NCI-H2196 (cell line): ENCODE data around the gene GID8.
"Not testable (repeated sequence)": the region's sequence is repeated elsewhere in the genome, so short reads cannot be mapped to it uniquely, and the experiment has no call there.

ENCODE experiments used
- DNase-seq: peaks from one replicate; lab custom pipeline; 2025; ENCODE audit not compliant: unreplicated experiment; lab: John Stamatoyannopoulos, UW

Gene GID8

GRCh38 chr20:62921119-62921687, 16.7 kb upstream of the GID8 start:
- DNase-seq = peak; percentile 64

- no peak for DNase-seq
Measured at GRCh38 chr20:62922451-62922921, 15.5 kb upstream of the GID8 start.

DNA sequence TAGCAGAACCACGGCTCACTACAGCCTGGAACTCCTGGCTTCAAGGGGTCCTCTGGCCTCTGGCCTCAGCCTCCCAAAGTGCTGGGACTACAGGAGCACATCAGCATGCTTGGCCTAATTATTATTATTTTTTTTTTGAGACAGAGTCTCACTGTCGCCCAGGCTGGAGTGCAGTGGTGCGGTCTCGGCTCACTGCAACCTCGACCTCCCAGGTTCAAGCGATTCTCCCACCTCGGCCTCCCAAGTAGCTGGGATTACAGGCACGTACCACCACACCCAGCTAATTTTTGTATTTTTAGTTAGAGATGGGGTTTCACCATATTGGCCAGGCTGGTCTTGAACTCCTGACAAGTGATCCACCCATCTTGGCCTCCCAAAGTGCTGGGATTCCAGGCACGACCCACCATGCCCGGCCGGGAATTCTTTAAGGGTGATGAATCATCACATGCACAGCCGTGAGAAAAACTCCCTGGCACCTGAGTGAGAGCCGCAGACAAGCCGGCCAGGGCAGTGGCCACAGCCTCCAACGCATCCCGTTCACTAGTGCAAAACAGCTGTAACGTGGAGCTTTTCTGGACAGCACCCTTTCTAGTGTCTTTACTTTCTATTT, 14.8 kb upstream of the GID8 start:
- DNase-seq = not testable (repeated sequence)

DNA sequence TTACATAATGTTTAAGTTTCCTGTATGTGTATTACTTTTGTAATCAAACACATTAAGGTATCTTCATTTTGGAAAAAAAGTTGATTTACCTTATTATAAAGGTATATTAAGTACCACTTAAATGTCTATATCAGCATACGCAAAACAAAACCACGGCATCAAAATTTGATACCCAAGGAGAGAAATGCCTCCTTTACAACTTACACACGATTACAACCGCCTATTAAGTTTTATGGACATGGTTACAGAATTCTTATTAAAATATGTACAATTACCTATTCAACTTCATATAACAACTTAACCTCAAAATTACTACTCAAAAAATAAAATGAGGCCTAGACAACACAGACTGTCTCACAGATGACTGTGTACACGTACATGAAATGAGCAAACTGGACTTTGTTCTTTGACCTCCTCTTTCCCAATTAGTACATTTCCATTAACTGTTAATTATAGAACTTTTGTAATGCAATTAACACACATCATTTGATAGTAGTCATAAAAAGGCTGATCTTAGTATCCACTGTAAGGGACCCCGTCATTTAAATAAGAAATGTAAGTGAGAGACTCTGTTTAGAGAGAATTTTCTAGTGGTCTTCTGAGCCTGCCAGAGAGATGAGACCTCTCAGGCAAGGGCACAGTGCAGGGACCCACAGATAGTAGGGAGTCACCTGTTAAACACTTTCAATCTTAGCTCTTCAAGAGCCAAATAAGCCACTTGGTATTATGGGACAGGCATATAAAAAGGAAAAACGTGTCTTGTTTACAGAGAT, 14.1 kb upstream of the GID8 start:
- no peak for DNase-seq

GRCh38 chr20:62924442-62925075, 13.4 kb upstream of the GID8 start:
- DNase-seq = no peak

- DNase-seq = no peak
Measured at GRCh38 chr20:62925076-62925419, 12.9 kb upstream of the GID8 start.

- no peak for DNase-seq
Measured at GRCh38 chr20:62925420-62926228, 12.3 kb upstream of the GID8 start.

DNA sequence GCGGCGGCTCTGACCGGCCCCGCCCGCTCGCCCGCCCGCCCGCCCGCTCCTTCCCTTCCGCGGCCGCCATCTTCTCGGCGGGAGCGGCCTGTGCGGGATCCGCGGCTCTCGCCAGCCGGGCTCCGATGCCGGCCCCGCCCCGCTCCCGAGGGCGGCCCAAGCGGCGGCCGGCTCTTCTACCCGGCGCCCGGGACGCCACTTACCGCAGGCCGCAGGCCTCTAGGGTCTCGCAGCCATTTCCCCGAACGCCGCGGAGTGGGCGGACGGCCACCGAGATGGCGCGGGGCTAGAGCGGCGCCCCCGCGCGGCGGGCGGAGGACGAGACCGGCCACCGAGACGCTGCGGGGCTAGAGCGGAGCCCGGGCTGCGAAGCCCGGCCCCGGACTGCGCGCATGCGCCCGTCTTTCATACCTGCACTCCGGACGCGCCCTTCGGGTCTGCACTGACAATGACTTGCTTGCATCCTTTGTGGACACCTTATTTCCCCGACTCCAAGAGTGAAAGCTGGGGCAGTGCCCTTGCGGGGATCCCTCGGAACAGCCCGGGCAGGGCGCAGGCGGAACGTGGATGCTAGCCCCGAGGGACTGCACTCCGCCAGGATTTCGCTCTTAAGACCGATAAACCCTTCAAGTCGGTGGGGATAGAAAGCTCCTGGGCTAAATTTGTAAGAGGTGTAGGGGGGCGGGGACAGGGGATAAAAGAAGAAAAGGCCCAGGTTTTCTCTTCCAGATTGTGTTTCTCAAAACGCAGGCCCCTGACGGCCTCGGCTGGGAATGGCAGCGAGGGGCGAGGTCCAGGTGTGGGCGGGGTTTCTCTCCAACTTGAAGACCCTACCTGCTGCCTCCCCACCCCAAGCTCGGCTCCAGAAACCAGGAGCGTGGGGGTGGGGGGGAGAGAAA, 11.5 kb upstream of the GID8 start, which contains the start of gene DIDO1:
Gene DIDO1, minus strand, starts transcription at position 277 of the 899 bp plus-strand sequence.
- peak; percentile 91 for DNase-seq

DNA sequence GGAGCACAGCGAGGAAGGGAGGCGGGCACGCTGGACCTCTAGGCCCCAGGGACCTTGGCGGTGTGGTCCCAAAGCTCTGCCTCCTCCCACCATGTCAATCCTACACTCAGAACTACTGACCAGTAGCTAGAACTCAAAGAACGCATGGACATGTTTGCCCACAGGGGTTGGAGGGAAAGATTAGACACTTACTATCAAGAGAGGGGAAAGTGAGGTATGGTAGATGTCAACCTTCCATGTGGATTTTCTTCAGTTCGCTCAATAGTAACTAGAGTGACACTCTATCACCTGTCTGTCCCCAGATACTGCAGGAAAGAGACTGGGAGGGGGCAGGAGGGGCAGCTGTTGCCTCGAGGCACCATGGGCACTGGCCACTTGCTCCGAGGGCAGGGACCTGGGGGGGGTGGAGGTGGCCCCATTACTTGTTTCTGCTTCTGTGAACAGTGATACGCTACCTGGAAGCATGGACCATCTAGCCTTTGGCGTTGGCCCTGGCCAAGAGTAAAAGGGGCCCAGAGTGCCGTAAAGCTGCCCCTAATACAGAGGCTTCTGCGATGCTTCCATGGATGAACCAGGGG, 10.7 kb upstream of the GID8 start:
- no peak for DNase-seq

GRCh38 chr20:62928246-62928939, 9.6 kb upstream of the GID8 start:
- no peak for DNase-seq

- no peak for DNase-seq
Measured at GRCh38 chr20:62929051-62929538, 8.9 kb upstream of the GID8 start.

GRCh38 chr20:62931464-62931863, 6.5 kb upstream of the GID8 start:
- no peak for DNase-seq

DNA sequence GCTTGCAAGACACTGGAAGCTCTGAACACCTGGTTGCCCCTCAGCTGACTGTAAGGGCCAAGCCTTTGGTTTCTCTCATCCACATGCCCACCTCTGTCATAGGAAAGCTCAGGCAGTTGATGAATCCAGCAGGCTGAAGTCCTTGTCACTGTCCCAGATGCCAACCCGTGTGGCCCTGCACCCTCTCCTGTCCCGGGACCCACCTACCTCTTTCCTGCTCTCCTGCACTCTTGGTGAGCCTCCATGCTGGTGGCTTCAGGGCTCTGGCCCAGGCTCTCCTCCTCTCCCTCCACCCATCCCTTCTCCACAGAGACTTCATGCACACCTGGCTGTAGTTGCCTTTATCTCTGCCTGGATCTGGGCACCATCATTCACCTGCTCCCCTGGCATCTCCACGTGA, 4.0 kb upstream of the GID8 start:
- DNase-seq = no peak

DNA sequence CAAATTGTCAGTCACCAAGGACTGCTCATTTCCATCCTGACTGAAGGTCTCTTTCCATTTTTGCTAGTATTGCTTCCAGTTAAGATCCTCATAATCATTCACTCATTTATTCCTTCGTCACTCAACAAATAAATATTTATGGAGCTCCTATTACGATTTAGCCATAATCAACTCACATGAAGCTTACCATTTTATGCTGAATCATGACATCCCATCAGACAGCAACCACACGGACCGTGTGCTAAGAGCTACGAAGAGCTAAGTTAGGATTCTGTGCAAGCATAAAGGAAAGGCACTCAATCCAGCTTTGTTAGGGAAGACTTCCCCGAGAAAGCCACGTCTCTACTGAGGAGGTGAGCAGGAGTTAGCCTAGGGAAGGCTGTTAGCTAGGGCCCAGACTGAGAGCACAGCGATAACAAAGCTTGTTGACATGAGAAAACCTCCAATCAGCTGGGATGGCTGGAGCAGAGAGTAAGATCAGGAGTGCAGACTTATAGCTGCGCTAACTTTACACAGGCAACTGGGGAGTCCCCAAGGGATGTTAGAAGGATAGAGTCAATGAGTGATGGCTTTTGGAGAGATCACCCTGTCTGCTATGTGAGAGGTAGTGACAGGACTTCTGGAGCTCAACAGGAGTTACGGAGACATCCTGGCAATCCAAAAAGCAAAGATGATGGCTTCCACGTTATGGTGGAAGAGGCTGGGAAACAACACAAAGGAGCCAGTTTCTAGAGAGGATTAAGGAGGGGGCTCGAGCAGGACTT, 2.6 kb upstream of the GID8 start:
- DNase-seq = no peak

GRCh38 chr20:62935968-62936585, 1.9 kb upstream of the GID8 start:
- no peak for DNase-seq

GRCh38 chr20:62937268-62938104, 461 bp upstream of the GID8 start:
- DNase-seq = peak; percentile 97

DNA sequence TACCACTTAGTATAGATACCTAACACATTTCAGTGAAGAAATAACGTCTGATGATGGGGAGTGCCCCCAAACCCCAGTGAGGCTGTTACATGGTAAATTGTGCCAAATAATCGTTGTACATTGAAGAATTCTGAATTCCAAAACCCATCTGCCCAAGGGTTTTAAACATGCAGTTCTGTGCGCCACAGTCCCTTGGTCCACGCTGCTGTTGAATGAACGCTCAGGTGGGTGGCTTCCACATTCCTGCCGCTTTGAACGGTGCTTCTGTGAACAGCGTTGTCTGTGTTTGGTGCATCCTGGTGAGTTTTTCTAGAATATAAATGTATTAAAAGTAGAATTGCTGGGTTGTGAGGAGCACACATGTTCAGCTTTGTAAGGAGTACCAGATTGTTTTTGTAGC, 2.9 kb downstream of the GID8 start:
- no peak for DNase-seq
